EH (cell line): ENCODE measurements around the gene KIF27.
"Not testable (repeated sequence)": the region's sequence is repeated elsewhere in the genome, so short reads cannot be mapped to it uniquely, and the experiment has no call there.

Source experiments
- DNase-seq: peaks from one replicate; pipeline ENCODE4 v3.0.0-alpha.2; 2015; ENCODE audit warnings: low read depth

The KIF27 gene, protein sequence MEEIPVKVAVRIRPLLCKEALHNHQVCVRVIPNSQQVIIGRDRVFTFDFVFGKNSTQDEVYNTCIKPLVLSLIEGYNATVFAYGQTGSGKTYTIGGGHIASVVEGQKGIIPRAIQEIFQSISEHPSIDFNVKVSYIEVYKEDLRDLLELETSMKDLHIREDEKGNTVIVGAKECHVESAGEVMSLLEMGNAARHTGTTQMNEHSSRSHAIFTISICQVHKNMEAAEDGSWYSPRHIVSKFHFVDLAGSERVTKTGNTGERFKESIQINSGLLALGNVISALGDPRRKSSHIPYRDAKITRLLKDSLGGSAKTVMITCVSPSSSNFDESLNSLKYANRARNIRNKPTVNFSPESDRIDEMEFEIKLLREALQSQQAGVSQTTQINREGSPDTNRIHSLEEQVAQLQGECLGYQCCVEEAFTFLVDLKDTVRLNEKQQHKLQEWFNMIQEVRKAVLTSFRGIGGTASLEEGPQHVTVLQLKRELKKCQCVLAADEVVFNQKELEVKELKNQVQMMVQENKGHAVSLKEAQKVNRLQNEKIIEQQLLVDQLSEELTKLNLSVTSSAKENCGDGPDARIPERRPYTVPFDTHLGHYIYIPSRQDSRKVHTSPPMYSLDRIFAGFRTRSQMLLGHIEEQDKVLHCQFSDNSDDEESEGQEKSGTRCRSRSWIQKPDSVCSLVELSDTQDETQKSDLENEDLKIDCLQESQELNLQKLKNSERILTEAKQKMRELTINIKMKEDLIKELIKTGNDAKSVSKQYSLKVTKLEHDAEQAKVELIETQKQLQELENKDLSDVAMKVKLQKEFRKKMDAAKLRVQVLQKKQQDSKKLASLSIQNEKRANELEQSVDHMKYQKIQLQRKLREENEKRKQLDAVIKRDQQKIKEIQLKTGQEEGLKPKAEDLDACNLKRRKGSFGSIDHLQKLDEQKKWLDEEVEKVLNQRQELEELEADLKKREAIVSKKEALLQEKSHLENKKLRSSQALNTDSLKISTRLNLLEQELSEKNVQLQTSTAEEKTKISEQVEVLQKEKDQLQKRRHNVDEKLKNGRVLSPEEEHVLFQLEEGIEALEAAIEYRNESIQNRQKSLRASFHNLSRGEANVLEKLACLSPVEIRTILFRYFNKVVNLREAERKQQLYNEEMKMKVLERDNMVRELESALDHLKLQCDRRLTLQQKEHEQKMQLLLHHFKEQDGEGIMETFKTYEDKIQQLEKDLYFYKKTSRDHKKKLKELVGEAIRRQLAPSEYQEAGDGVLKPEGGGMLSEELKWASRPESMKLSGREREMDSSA (N-terminal part only)

DNA sequence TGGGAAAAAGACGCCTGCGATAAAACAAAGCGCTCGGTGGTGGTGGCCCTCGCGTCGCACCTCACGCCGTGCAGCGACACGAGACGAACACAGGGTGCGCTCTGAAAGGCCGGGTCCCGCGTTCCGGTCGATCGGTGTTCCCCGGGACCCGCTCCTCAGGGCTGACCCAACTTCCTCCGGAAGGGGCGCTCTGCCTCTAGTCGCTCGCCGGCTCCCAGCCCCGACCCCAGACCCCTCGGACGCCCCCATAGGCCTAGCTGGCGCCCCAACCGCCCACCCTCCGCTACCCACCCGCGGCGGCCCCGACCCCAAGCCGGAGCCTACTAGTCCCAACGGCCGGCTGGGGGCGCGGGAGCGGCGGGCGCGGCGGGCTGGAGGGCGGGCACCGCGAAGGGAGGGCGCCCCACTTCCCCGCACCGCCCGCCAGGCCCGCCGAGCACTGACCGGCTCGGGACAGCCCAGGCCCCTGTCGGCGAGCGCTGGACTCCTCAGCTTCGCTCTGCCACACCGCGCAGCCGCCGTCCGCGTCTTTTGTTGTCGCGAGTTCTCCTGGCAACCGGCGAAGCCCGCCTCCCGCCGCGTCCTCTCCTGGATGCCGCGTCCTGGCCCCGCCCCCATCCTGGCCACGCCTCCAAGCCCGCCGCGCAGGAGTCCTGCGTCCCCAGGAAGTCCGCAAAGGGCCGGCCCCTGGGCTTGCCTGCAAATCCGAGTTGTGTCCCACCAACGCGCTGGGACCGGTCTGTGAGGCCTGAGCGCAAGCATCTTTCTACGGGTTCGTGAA is at the start of gene KIF27:
Gene KIF27, minus strand, starts transcription at position 506 of the 781 bp plus-strand sequence. CDS start 5,841 bp downstream, outside the sequence.
- DNase-seq: peak; percentile 98

DNA sequence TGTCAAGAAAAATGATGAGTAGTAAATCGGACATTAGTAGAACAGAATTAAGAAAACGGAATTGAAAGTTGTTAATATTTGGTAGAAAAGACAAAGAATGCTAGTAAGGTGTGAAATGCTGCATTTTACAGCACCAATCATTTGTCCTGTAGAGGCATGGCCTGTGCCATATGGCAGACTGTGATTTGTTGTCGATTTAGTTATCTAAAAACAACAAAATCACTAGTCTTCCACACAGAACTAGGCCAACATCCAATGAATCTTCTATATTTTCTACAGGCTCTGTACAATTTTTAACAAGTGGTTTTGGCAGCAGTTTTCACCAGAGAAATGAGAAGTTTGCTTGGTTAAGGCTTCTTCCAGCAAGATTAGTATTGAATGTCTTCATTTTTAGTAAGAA is 48.4 kb upstream of the KIF27 start:
- DNase-seq: no peak

DNA sequence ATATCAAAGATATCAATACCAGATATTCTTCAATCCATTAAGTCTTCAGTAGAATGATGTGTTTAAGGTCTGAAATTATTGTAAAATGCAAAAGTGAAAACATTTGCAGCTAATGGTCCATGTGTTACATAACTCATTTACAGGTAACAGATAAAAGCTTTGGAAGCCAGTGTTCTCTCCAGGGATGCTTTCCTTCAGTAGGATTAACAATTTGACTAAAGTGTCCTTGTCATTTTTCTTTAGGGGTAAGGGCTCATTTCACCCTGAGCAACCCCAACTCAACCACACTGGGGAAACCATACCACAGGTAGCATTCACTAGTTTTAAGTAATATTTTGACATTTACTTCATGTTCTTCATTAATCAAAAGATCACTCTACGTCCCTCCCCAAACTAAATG is 45.8 kb upstream of the KIF27 start:
- no peak for DNase-seq

DNA sequence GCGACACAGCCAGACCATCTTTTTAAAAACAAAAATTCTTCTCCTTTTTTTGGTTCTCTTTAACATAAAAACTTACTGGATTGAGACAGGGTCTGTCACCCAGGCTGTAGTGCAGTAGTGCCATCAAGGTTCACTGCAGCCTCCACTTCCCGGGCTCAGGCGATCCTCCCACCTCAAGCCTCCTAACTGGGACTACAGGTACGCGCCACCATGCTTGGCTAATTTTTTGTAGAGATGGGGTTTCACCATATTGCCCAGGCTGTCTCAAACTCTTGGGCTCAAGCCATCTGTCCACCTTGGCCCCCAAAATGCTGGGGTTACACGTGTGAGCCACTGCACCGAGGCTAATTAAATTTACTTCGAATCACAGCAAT is 45.0 kb upstream of the KIF27 start:
- DNase-seq: no peak

DNA sequence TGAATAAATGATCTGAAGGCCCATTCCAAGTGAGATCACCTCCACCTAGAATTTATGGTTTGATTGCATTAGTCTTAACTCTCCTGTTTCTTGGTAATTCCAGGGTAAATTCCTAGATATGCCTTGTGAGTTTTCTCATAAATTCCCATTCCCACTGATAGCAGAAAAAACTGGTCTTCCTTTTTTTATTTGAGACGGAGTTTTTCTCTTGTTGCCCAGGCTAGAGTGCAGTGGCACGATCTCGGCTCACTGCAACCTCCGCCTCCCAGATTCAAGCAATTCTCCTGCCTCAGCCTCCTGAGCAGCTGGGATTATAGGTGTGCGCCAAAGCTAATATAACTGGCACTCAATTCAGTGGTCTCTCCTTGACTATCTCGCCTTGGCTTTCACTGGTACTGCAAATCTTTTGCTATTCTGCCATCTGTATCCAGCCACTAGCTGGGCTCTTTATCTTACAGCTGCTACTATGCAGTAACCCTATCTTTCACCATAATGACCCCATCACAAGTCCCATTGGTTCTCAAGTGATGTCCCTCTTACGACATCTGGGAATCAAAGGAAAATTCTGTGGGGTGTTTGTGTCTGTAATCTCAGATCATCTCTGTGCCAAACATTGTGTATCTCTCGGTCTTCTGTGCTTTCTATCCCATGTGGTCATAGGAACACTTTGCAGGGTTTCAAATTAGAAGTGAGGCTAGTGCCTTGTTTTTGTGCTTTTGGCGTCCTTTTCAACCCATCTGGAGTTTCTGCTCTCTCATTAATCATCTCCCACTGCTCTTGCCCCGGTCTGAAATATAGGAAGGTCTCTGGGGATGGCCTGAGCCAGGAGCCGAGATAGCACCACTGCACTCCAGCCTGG is 44.3 kb upstream of the KIF27 start:
- DNase-seq: peak; percentile 31

DNA sequence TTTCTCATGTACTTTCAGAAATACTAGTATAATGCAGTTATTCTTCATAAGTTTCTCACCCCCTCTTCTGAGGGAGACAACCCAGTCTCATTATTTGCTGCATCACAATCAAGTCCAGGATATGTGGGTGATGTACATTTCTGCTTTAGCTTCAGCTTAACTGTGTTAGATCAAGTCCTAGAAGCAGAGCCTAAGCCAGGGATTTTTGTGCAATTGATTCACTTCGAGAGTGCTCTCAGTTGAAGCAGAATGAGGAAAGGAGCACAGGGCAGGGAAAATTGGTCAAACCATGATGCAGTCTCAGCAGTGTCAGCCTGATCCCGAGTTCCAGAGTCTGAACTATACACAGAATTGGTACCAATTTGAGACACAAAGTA is 43.7 kb upstream of the KIF27 start:
- peak; percentile 34 for DNase-seq

DNA sequence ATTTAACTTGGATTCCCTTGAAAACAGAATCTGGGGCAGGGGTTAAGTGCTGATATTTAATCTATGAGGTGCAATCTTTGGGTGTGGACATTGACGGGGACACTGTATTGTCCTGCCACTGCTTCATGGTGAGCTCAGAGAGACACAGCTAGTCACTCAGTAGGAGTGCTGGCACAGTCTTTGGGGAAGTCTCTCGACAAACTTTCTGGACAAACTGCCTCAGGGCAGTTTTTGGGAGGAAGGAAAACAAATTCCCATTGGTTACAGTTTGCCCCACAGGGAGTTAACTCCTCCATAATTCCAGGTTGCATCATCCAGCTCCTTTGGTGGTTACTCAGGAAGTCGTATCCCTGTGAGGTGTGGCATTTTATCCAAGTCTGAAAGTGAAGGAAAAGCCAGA is 40.9 kb upstream of the KIF27 start:
- DNase-seq: peak; percentile 88

DNA sequence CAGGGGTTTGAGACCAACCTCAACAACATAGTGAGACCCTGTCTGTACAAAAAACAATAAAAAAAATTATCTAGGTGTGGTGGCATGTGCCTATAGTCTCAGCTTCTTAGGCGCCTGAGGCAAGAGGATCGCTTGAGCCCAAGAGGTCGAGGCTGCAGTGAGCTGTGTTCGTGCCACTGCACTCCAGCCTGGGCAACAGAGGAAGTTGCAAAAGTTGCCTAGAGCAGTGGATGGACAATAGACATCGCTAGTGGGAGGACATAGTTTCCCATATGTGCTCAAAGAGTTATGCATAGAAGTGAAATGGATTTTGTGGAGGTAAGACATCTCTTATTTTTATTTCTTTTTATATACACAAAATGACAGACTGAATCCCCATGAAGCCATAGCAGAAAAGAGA is 39.8 kb upstream of the KIF27 start:
- DNase-seq: no peak

DNA sequence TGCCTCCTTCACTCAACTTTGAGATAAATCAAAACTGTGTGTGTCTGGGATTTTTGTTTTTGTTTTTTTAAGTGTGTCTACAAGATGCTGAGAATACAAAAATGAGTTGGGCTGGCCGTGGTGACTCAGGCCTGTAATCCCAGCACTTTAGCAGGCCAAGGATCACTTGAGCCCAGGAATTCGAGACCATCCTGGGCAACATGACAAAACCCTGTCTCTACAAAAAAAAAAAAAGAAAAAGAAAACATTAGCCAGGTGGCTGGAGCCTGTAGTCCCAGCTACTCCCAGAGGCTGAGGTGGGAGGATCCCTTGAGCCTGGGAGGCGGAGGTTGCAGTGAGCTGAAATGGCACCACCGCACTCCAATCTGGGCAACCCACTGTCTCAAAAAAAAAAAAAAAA is 37.8 kb upstream of the KIF27 start:
- DNase-seq: peak; percentile 91

DNA sequence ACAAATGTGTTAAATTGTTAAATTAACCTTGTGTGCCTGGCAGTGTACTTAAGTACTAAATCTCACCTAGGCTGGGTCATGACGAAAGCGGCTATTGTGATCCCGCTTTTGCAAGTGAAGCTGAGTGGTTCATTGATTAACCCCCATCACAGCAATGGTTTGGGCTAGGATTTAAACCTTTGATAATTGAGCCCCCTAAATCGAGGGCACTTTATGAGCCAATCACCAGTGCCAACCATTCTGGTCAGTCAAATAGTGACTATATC is 35.9 kb upstream of the KIF27 start:
- DNase-seq: no peak

DNA sequence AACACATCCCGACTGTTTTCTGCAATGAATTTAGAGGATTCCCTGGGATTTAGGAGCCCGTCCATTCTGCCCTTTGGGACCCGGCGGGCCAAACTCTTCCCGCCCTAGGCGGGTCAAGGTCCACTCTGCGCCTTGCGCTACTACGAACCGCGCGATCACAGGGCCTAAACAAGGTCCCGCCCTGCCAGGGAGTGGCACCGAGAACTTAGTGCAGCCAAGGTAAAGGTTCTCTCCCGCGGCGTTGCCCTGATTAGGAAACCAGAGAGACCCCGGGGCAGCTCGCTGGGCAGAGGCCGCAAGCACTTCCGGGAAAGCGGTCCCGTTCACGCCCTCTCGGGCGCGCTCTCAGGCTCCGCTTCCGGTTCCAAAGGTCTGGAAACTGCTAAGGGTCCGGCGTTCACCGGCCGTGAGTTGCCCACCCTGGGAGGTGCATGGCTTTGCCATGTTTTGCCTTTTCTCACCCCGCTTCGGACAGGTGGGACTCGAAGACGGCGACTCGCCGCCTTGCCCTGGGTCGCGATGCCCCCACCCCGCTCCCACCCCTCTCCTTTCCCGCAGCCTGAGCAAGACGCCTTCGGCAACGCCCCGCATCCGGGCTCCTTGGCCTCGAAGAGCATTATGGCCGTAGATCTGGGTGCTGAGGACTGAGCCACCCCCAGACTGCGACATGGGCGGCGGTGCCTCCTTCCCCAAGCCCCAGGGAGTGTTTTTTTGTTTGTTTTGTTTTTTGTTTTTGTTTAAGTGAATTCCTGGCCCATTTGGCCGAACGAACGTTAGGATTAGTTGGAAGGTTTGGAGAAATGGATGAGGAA is 35.4 kb upstream of the KIF27 start:
- DNase-seq: peak; percentile 72

DNA sequence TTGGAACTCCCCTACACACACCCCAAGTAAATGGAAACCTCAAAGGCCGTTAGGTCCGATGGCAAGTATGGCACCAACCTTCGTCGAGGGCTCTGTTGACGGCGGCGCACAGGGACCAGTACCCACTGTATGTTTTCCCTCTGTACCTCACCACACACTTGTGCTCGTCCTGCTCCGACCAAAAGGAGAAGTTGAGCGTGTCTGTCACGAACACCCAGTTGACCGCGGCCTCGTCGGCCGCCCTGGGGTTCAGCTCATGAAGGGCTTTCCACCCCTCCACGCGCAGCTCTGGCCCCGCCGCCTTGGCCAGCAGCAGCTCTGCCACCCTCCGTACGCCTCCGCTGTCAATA is 34.8 kb upstream of the KIF27 start:
- peak; percentile 27 for DNase-seq

DNA sequence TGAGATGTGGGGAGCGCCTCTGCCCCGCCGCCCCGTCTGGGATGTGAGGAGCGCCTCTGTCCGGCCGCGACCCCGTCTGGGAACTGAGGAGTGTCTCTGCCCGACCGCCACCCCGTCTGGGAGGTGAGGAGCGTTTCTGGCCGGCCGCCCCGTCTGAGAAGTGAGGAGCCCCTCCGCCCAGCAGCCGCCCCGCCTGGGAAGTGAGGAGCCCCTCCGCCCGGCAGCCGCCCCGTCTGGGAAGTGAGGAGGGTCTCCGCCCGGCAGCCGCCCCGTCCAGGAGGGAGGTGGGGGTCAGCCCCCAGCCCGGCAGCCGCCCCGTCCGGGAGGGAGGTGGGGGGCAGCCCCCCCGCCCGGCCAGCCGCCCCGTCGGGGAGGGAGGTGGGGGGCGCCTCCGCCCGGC is 26.9 kb upstream of the KIF27 start:
- DNase-seq: not testable (repeated sequence)

DNA sequence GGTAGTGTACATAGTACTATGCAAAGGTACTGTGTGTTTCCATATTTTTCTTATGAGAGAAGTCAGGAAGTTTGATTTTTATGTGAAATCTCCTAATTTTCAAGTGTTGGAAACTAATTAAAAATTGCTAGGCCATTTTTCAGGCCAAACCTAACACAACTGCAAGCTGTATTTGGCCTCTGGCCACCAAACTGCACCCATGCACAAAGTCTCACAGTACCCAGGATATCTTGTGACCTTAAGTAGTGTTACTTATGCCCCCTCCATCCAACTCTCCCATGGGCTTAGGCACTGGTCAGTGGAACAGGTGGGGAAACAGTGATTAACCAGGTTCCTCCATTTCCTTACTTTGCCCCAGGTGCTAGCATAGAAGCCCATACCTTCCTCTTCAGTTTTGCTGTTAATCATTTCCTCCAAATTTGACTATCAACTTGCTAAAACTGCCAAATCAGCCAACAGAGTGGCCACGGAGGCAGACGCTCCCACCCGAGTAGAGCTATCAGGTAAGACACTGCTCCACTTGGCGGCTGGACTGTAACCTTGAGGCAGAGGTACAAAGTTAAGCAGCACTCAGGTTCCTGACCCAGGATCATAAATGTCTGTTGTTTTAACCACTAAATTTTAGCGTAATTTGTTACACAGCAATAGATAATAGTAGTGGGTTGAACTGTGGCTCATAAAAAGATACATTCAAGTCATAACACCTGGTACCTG is 19.5 kb upstream of the KIF27 start:
- DNase-seq: no peak

DNA sequence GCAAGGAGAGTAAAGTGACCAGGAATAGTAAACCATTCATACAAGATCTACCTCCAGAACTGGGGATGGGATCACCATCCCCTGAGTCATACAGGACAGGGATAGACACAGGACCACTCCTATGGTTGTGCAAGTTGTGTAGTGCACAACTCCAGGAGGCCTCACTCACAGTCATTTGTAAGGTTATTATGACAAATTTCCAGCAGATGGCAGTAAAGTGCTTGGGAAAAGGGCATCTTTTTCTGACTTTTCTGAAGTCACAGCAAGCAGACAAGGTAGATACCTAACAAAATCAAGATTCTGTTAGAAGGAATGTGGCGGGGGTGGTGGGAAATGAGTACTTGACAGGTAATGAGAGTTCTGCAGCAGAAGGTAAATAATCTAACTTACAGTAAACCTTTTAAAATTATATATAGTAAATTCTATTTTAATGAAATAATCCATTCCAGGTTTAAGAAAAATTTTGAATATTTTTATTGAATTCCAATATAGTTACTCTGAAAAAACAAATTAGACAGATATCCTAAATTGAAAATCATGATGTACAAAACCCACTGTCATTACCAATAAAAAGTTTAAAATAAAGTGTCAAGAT is 16.7 kb upstream of the KIF27 start:
- DNase-seq: peak; percentile 68

DNA sequence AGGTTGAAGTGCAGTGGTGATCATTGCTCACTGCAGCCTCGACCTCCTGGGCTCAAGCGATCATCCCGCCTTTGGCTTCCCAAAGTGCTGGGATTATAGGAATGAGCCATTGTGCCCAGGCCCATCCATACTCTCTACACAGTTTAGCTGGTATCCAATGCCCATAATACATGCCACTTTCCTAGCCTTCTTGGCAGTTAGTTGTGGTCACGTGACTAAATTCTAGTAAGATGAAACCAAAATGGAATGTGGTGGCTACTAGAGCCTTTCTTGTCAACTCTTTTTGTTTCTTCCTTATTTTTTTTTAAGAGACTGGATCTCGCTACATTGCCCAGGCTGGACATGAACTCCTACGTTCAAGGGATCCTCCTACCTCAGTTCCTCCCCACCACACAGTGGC is 15.3 kb upstream of the KIF27 start:
- DNase-seq: peak; percentile 30

DNA sequence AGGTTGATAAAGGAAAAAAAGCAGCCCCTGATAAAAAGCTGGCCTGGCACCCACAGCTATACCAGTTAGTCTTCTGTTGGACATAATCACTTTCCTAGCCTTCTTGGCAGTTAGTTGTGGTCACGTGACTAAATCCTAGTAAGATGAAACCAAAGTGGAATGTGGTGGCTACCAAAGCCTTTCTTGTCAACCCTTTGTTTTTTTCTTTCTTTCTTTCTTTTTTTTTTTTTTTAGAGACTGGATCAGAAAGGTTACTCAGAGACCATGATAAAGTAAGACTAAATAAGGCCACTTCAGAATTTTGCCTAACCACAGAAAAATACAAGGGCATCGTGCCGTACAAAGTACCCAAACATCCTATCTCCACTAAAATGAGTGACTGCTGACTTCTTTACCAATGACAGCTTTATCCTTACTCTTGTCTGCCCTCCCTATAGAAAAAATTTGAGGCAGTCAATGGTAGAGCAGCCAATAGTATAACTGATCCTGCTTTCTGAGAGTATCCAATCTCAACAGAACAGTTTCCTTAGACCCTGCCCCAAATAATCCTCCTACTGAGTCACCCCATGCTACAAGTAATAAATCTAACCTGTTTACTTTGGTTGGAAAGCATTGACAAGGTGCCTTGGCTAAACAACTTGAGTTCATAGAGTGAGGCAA is 14.2 kb upstream of the KIF27 start:
- peak; percentile 83 for DNase-seq

DNA sequence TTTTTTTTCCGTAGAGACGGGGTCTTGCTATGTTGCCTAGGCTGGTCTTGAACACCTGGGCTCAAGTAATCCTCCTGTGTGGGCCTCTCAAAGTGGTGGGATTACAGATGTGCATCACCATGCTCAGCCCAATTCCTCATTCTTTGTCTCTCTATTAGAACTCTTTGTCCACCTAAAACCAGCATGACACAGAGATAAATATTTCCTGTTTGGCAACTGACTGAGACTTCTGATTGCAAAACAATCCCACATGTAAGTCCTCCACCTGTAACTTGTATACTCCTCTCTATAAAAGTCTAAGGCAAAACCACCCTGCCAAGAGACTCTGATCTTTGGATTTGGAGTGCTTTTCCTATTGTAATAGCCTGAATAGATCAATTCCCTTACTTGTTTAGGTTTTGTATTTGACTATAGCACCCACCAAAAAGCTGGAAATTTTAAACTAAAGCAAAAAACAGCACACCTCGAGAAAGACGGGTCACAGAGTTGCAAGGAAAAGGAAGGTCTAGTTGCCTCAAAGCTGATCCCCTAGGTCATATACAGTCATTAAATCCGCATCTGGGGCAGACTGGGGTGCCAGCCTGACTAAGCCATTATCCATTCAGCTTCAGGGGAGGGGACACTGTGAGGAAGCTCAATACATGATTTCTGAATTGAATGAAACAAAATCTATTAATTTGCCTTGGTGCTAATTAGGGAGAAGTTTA is 13.5 kb upstream of the KIF27 start:
- peak; percentile 60 for DNase-seq
